Measurements from ENCODE around the gene BUB3.

Gene BUB3, protein sequence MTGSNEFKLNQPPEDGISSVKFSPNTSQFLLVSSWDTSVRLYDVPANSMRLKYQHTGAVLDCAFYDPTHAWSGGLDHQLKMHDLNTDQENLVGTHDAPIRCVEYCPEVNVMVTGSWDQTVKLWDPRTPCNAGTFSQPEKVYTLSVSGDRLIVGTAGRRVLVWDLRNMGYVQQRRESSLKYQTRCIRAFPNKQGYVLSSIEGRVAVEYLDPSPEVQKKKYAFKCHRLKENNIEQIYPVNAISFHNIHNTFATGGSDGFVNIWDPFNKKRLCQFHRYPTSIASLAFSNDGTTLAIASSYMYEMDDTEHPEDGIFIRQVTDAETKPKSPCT

DNA sequence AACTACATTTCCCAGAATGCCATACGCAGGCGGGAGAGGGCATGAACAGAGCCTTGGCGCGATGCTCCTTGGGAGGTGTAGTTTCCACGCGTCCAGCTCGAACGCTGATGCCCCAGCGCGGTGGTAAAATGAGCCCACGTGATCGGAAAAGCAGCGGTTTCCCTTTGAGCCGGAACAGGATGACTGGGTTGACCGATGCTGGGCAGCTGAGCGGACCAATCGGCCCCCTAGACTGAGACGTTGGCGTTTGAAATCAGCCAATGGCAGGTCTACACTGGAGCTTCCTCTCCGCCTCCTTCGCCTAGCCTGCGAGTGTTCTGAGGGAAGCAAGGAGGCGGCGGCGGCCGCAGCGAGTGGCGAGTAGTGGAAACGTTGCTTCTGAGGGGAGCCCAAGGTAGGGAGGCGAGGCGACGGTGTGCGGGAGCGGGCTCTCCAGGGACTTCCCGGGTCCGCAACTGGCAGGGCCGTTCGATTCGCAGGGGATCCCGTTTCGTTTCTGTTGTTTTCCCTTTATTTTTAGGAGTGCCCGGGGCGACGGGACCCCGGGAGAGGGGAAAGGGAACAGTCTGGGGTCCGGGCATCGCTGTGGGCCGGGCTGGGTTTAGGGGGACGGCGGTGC is at the start of gene BUB3:
Gene BUB3, plus strand, starts transcription at position 311 of the 619 bp plus-strand sequence. CDS start 516 bp downstream, outside the sequence.
- Histone ChIP-seq H3K27me3 (ENCODE audit: control insufficient read depth, insufficient read depth, low read length) (peaks cover 17% of the 10 kb centered on the region), H3K27ac (ENCODE audit: low read length) (no peak within 1 kb of the TSS), H3K4me3 (ENCODE audit: low read length) (peak within 1 kb of the TSS; percentile 93), H3K4me1 (ENCODE audit: control insufficient read depth, insufficient read depth, low read length) (peaks cover 6% of the 10 kb centered on the region; the same call in 1 of the 2 replicates), H3K9me3 (ENCODE audit: control insufficient read depth, insufficient read depth, low read length) (no peaks in the 10 kb centered on the region), H3K36me3 (ENCODE audit: control insufficient read depth, insufficient read depth, low read length) (peaks cover 6% of the 10 kb centered on the region; the same call in 1 of the 2 replicates)
- WGBS (ENCODE audit: insufficient coverage, insufficient read length) = no CpG with 5 or more reads among the region's 50 CpGs
- peak; percentile 100 for DNase-seq (ENCODE audit: low read depth, low spot score)

DNA sequence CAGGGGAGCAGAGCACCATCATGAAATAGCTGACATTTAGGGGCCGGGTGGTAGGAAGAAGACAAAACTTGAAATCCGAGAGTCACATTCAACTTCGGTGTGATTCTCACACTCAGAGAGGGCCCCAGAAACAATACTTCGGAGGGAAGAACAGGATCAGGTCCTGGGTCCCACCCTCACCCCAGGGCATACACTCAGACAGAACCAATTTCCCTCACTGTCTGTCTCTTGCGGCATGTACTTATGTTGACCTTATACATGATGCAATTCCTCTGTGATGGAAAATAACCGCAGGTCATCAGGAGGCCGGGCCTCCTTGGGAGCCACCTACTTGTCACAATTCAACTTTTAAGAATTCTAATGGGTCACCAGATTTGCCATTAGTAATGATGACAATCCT is 44.7 kb upstream of the BUB3 start:
- Histone ChIP-seq H3K9me3 (ENCODE audit: control insufficient read depth, insufficient read depth, low read length) (no peaks in the 10 kb centered on the region), H3K36me3 (ENCODE audit: control insufficient read depth, insufficient read depth, low read length) (no peaks in the 10 kb centered on the region), H3K27me3 (ENCODE audit: control insufficient read depth, insufficient read depth, low read length) (no peaks in the 10 kb centered on the region), H3K27ac (ENCODE audit: low read length) (no peak overlapping the region), H3K4me1 (ENCODE audit: control insufficient read depth, insufficient read depth, low read length) (peaks cover 2% of the 10 kb centered on the region; the same call in 1 of the 2 replicates), H3K4me3 (ENCODE audit: low read length) (no peak overlapping the region)
- WGBS (ENCODE audit: insufficient coverage, insufficient read length) = no CpG with 5 or more reads among the region's 7 CpGs
- no peak for DNase-seq (ENCODE audit: low read depth, low spot score)

DNA sequence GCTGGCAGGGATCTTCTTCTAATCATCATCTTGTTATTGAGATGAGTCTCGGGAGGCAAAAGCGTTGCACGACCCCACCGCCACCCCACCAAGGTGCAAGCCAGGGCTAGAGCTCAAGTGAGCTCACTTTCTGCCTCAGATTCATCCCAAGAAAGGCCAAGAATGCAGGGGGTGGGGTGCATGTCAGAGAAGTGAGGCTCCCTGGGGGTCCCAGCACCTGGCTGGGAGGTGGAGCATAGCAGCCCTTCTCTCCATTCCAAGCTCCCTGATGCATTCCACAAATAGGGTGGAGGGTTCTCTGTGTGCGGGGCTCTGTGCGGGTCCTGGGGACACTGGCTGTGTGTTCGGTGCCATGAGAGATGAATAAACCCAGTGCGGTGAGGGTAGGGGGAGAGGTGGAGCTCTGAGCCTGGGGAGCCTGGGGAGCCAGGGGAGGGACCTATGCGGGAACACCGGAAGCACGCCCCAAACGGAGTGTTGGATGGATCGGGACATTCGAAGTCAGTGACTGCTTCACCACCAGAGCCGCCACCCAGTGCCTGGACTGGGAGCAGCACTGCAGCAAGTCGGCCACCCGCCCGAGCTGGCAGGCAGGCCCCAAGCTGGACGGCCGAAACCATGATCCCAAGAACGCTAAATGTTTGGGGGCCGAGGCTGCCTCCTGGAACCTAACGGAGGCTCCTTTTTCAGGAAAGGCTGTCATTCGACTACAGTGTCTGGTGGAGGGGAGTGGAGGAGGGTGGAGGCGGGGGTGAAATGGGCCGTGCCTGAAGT is 36.4 kb upstream of the BUB3 start:
- WGBS (ENCODE audit: insufficient coverage, insufficient read length) = no CpG with 5 or more reads among the region's 26 CpGs
- H3K27ac ChIP-seq (ENCODE audit: low read length) = no peak overlapping the region
- no peaks in the 10 kb centered on the region for H3K36me3 ChIP-seq (ENCODE audit: control insufficient read depth, insufficient read depth, low read length)
- no peaks in the 10 kb centered on the region; the same call in 1 of the 2 replicates for H3K4me1 ChIP-seq (ENCODE audit: control insufficient read depth, insufficient read depth, low read length)
- DNase-seq (ENCODE audit: low read depth, low spot score) = no peak
- no peaks in the 10 kb centered on the region for H3K27me3 ChIP-seq (ENCODE audit: control insufficient read depth, insufficient read depth, low read length)
- no peaks in the 10 kb centered on the region for H3K9me3 ChIP-seq (ENCODE audit: control insufficient read depth, insufficient read depth, low read length)
- H3K4me3 ChIP-seq (ENCODE audit: low read length) = no peak overlapping the region

DNA sequence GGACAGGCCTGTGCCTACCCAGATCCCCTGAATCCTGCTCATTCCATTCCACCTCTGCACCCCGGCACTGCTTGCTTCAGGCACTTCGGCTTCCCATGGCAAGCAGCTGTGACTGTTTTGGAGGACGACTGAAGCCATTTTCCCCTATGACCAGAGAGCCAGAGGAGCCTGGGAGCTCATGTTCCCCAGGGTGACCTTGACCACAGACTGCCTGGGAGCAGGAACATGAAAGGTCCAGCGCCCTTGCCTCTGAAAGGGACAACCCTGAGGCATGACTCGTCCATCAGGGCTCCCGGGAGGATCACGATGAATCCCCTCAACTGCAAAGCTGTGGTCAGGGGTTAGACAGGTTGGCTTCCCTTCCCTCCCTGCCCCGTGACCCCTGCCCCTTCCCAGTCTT is 35.1 kb upstream of the BUB3 start:
- no peak for DNase-seq (ENCODE audit: low read depth, low spot score)
- no CpG with 5 or more reads among the region's 8 CpGs for WGBS (ENCODE audit: insufficient coverage, insufficient read length)
- Histone ChIP-seq H3K4me1 (ENCODE audit: control insufficient read depth, insufficient read depth, low read length) (no peaks in the 10 kb centered on the region), H3K27me3 (ENCODE audit: control insufficient read depth, insufficient read depth, low read length) (no peaks in the 10 kb centered on the region), H3K27ac (ENCODE audit: low read length) (no peak overlapping the region), H3K9me3 (ENCODE audit: control insufficient read depth, insufficient read depth, low read length) (no peaks in the 10 kb centered on the region), H3K36me3 (ENCODE audit: control insufficient read depth, insufficient read depth, low read length) (no peaks in the 10 kb centered on the region), H3K4me3 (ENCODE audit: low read length) (no peak overlapping the region)

DNA sequence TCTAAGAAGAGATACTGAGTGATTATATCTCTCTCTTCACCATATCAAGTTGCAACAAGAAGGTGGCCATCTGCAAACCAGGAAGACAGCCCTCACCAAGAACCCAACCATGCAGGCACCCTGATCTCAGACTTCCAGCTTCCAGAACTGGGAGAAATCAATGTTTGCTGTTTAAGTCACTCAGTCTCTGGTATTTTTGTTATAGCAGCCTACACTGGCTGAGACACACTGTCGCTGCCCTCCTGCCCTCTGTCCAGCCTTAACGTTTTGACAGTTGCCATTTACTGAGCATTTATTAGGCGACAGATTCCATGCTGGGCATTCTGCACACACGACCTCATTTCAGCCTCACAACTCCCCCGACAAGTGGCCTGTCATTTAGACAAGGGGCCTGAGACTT is 28.0 kb upstream of the BUB3 start:
- Histone ChIP-seq H3K36me3 (ENCODE audit: control insufficient read depth, insufficient read depth, low read length) (no peaks in the 10 kb centered on the region), H3K9me3 (ENCODE audit: control insufficient read depth, insufficient read depth, low read length) (no peaks in the 10 kb centered on the region), H3K27me3 (ENCODE audit: control insufficient read depth, insufficient read depth, low read length) (peaks cover 2% of the 10 kb centered on the region; the same call in 1 of the 2 replicates), H3K27ac (ENCODE audit: low read length) (no peak overlapping the region), H3K4me3 (ENCODE audit: low read length) (no peak overlapping the region), H3K4me1 (ENCODE audit: control insufficient read depth, insufficient read depth, low read length) (no peaks in the 10 kb centered on the region)
- WGBS (ENCODE audit: insufficient coverage, insufficient read length) = no CpG with 5 or more reads among the region's 5 CpGs
- no peak for DNase-seq (ENCODE audit: low read depth, low spot score)

DNA sequence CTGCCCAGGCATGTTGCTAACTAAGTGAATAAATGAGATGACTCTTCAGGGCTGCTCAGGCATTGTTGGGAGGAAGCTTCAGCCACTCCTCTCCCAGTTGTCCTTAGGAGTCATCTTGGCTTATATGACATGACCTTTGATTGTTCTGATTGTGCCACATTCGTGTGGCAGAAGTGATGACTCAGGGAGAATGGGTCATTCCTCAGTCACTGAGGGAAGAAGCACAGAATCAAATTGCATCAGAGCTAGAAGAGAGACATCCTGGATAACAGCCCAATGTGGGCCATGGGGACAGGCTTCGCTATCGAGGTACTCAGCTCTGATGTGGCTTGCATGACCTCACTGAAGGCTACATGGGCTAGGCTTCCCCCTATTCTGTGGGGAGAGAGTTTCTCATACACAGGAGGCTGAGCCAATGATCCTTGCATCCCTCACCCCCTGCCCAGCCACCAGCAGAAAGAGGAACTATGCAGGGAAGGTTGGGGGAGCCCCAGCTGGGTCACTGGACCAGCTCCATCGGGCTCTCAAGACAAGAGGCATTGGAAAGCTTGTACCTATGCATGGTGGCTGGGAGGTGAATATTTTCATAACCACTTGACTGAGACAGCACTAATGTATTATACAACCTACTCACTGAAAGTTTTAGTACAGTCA is 24.5 kb upstream of the BUB3 start:
- no peak for DNase-seq (ENCODE audit: low read depth, low spot score)
- no CpG with 5 or more reads among the region's 4 CpGs for WGBS (ENCODE audit: insufficient coverage, insufficient read length)
- H3K27me3 ChIP-seq (ENCODE audit: control insufficient read depth, insufficient read depth, low read length) = peaks cover 31% of the 10 kb centered on the region

DNA sequence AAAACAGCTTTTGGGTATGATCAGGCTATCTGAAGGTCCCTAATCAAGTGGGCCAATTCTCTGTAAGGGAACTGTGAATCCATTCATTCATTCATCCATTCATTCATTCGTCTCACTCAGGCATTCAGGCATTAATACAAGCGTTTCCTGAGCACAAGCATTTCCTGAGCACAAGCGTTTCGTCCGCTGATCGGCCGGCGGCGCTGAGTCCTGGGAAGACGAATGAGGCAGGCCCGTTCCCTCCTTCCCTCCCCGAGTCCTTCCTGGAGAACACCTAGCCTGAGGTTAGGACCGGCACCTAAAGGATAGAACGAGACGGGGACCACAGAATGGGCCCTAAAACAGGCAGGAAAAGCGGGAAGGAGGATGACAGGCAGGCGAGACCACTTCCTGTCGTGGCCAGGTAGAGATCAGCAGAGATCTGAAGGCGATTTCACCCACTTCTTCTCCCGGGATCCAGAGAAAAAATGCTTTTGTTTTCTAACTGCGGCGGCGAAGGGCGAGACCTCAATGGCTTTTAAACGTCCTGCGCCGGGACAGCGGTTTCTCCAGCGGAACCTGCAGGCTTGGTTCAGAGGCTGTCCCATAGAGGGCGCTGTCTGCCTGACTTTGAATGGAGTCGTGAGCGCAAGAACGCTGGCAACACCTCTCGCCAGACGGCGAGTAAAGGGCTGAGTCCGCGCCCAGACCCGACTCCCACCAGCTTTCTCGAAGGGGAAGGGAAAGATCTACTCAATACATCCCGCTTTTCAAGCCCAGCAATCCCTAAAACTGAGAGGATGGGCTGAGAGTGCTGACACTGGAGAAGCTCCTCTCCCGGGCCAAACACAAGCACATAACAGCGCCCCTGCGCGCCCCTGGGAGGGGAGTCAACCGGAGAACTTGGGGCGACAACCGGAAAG is 21.4 kb upstream of the BUB3 start:
- no peaks in the 10 kb centered on the region for H3K36me3 ChIP-seq (ENCODE audit: control insufficient read depth, insufficient read depth, low read length)
- H3K4me1 ChIP-seq (ENCODE audit: control insufficient read depth, insufficient read depth, low read length) = peaks cover 3% of the 10 kb centered on the region
- peak overlapping the region; percentile 42; the same call in 1 of the 2 replicates for H3K4me3 ChIP-seq (ENCODE audit: low read length)
- no peaks in the 10 kb centered on the region for H3K9me3 ChIP-seq (ENCODE audit: control insufficient read depth, insufficient read depth, low read length)
- DNase-seq (ENCODE audit: low read depth, low spot score) = no peak
- no CpG with 5 or more reads among the region's 48 CpGs for WGBS (ENCODE audit: insufficient coverage, insufficient read length)
- peaks cover 51% of the 10 kb centered on the region for H3K27me3 ChIP-seq (ENCODE audit: control insufficient read depth, insufficient read depth, low read length)
- H3K27ac ChIP-seq (ENCODE audit: low read length) = no peak overlapping the region

More for the DNA sequence above, 24.5 kb upstream of the BUB3 start:
- no peak overlapping the region for H3K4me3 ChIP-seq (ENCODE audit: low read length)
- no peaks in the 10 kb centered on the region for H3K36me3 ChIP-seq (ENCODE audit: control insufficient read depth, insufficient read depth, low read length)
- H3K27ac ChIP-seq (ENCODE audit: low read length) = no peak overlapping the region
- no peaks in the 10 kb centered on the region for H3K9me3 ChIP-seq (ENCODE audit: control insufficient read depth, insufficient read depth, low read length)
- no peaks in the 10 kb centered on the region; the same call in 1 of the 2 replicates for H3K4me1 ChIP-seq (ENCODE audit: control insufficient read depth, insufficient read depth, low read length)

DNA sequence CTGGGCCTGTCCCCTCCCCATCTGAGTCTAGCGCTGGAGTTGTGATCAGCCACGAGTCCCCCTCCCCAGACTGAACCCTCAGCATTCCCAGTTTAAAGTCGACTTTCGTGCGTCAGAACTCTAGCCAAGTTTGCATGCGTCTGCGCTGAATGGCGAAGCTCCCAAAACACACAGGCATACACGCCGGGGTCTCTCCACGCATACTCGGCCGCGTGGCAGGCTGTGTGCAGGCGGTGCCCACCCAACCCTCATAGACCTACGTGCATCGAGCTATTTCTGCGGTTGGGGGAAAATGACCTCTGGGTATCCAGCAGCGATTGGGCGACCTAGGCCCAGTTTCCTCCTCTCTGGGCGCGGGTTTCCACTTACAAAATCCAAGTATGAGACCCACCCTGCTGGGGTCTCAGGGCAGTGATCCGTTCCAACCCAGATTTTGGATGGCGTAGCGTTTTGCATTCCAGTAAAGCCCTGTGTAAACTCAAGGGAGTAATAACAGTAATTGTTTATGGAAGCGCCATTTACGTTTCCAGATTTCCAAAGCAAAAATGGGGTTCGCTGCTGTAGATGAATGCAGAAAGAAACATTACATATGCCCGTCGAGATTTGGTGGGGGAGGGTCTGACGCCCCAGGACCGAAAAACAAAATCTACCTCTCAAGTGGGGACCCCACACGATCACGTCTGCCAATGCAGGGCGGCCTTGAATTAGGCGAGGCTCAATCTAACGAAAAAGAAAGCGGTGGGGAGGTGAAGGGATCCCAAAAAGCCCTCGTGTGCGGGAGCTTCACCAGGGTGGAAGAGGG is 20.5 kb upstream of the BUB3 start:
- peaks cover 3% of the 10 kb centered on the region for H3K4me1 ChIP-seq (ENCODE audit: control insufficient read depth, insufficient read depth, low read length)
- H3K27me3 ChIP-seq (ENCODE audit: control insufficient read depth, insufficient read depth, low read length) = peaks cover 57% of the 10 kb centered on the region
- no CpG with 5 or more reads among the region's 40 CpGs for WGBS (ENCODE audit: insufficient coverage, insufficient read length)
- H3K9me3 ChIP-seq (ENCODE audit: control insufficient read depth, insufficient read depth, low read length) = no peaks in the 10 kb centered on the region
- no peaks in the 10 kb centered on the region for H3K36me3 ChIP-seq (ENCODE audit: control insufficient read depth, insufficient read depth, low read length)
- no peak for DNase-seq (ENCODE audit: low read depth, low spot score)
- H3K27ac ChIP-seq (ENCODE audit: low read length) = no peak overlapping the region
- H3K4me3 ChIP-seq (ENCODE audit: low read length) = peak overlapping the region; percentile 10; the same call in 1 of the 2 replicates

DNA sequence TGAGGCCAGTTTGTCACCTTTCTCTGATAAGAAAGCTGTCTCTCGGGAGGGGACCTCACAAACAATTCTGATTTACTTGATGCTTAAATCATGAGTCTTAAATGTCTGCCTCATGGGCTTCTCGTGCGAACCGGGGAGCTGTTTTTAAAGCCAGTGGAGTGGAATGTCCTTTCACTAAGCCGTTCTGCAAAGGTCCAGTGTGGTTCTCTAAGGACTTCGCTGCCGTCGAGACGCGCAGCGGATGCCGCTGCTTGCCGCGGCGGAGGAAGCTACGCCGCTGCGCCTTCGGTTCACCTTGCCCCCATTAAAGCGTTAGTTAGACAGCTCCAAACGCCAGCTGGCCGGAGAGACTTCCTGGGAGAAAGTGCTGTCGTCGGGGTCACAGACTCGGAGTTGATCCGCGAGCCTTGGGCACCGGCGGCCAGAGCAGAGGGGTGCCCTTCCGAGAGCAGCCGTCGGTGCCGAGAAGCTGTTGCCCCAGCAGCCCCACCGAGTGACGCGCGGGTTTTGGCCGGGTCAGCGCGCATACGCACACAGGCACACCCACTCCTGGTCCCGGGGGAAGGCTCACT is 19.8 kb upstream of the BUB3 start:
- H3K27me3 ChIP-seq (ENCODE audit: control insufficient read depth, insufficient read depth, low read length) = peaks cover 64% of the 10 kb centered on the region
- no peak overlapping the region; the same call in 1 of the 2 replicates for H3K4me3 ChIP-seq (ENCODE audit: low read length)
- no peaks in the 10 kb centered on the region for H3K9me3 ChIP-seq (ENCODE audit: control insufficient read depth, insufficient read depth, low read length)
- peaks cover 3% of the 10 kb centered on the region for H3K4me1 ChIP-seq (ENCODE audit: control insufficient read depth, insufficient read depth, low read length)
- no peak for DNase-seq (ENCODE audit: low read depth, low spot score)
- WGBS (ENCODE audit: insufficient coverage, insufficient read length) = no CpG with 5 or more reads among the region's 42 CpGs
- H3K36me3 ChIP-seq (ENCODE audit: control insufficient read depth, insufficient read depth, low read length) = no peaks in the 10 kb centered on the region
- no peak overlapping the region for H3K27ac ChIP-seq (ENCODE audit: low read length)
